ENCODE results near the gene NSG1. TPM values are rescaled to one million over a fixed set of nuclear protein-coding genes. Genes with fewer than 3 reads are reported as not detected.

Gene NSG1
- total RNA-seq: 54.9 TPM

GRCh38 chr4:4386736-4387392 lies at the start of gene NSG1:
TSS of gene NSG1 (plus strand) at chr4:4387102. CDS start at chr4:4387630, 528 bp downstream.

Other genes starting within 250 kb of the NSG1 start
- not detected for gene OTOP1, start 160.2 kb upstream of the NSG1 start, total RNA-seq
- 29.8 TPM for gene TMEM128, start 138.9 kb upstream of the NSG1 start, total RNA-seq
- gene LYAR, start 96.9 kb upstream of the NSG1 start, total RNA-seq: 9.5 TPM
- gene ZBTB49, start 96.9 kb upstream of the NSG1 start, total RNA-seq: 9.7 TPM
- 59.4 TPM for gene STX18, start 154.9 kb downstream of the NSG1 start, total RNA-seq